Smooth muscle cell (in vitro differentiated cells): ENCODE measurements around the gene ZNF236. TPM values are rescaled to one million over a fixed set of nuclear protein-coding genes. Genes with fewer than 3 reads are reported as not detected.

Experiments used
- DNase-seq: peaks from one replicate; lab custom pipeline; 2025; ENCODE audit not compliant: unreplicated experiment; lab: John Stamatoyannopoulos, UW
- H2AFZ ChIP-seq: fragments of 200-600 bp; sonication (generic); 2 replicates; pipeline ENCODE4 v1.6.0; 2016; ENCODE audit warnings: antibody characterized with exemption, low read depth, mild to moderate bottlenecking
- H3F3A ChIP-seq: fragments of 200-600 bp; sonication (generic); 2 replicates; pipeline ENCODE4 v1.6.0; 2017; ENCODE audit warnings: antibody characterized with exemption, low read depth
- H3K27ac ChIP-seq: fragments of 200-600 bp; sonication (generic); 2 replicates; pipeline ENCODE4 v1.5.1; 2016; ENCODE audit warnings: low read depth, mild to moderate bottlenecking
- H3K27me3 ChIP-seq: fragments of 200-600 bp; sonication (generic); 2 replicates; pipeline ENCODE4 v1.6.1; 2016; ENCODE audit warnings: low read depth, mild to moderate bottlenecking
- H3K36me3 ChIP-seq: fragments of 200-600 bp; sonication (generic); 2 replicates; pipeline ENCODE4 v1.5.1; 2016; ENCODE audit warnings: low read depth
- H3K4me1 ChIP-seq: fragments of 200-600 bp; sonication (generic); 2 replicates; pipeline ENCODE4 v1.5.1; 2016; ENCODE audit warnings: low read depth
- H3K4me2 ChIP-seq: fragments of 200-600 bp; sonication (generic); 2 replicates; pipeline ENCODE4 v1.6.0; 2016; ENCODE audit warnings: mild to moderate bottlenecking
- H3K4me3 ChIP-seq: fragments of 200-600 bp; sonication (generic); 2 replicates; pipeline ENCODE4 v1.5.1; 2016; ENCODE audit warnings: mild to moderate bottlenecking
- H3K79me2 ChIP-seq: fragments of 200-600 bp; sonication (generic); 2 replicates; pipeline ENCODE4 v1.6.0; 2016; ENCODE audit warnings: low read depth, mild to moderate bottlenecking
- H3K9ac ChIP-seq: fragments of 200-600 bp; sonication (generic); 2 replicates; pipeline ENCODE4 v1.6.0; 2016; ENCODE audit warnings: low read depth
- H3K9me3 ChIP-seq: fragments of 200-600 bp; sonication (generic); replicated peaks from 2 replicates; pipeline ENCODE4 v1.5.1; 2016; ENCODE audit warnings: low read depth
- H4K20me1 ChIP-seq: fragments of 200-600 bp; sonication (generic); 2 replicates; pipeline ENCODE4 v1.6.0; 2016; ENCODE audit warnings: low read depth
- WGBS: methylation state at CpG from one replicate; pipeline ENCODE4 v1.1.7; 2016; ENCODE audit warnings: low lambda C conversion rate; 5-methylcytosine and 5-hydroxymethylcytosine counted together
- polyA plus RNA-seq: library from polyadenylated mRNA; unstranded; fragments of >200 nt; fragmentation: Nextera tagmentation; extraction: Ambion mirVana; gene quantifications from 2 replicates; pipeline ENCODE4 v1.2.1, GENCODE V29; 2016
- total RNA-seq: library from RNA; depleted of rRNA; stranded (reverse); fragments of >200 nt; gene quantifications from 2 replicates; pipeline ENCODE4 v1.2.3, GENCODE V29; 2014
- TF ChIP-seq, protein P1 (sequence below): fragments of 200-600 bp; sonication (generic); IDR thresholded peaks from 2 replicates; pipeline ENCODE4 v1.5.1; 2017; ENCODE audit warnings: borderline replicate concordance, mild to moderate bottlenecking, antibody characterized with exemption; ENCODE audit not compliant: insufficient read depth, poor library complexity, severe bottlenecking

ZNF236 gene
- total and polyA plus RNA-seq, 2 experiments from 2014 or later = 4.1 to 6.2 TPM

DNA sequence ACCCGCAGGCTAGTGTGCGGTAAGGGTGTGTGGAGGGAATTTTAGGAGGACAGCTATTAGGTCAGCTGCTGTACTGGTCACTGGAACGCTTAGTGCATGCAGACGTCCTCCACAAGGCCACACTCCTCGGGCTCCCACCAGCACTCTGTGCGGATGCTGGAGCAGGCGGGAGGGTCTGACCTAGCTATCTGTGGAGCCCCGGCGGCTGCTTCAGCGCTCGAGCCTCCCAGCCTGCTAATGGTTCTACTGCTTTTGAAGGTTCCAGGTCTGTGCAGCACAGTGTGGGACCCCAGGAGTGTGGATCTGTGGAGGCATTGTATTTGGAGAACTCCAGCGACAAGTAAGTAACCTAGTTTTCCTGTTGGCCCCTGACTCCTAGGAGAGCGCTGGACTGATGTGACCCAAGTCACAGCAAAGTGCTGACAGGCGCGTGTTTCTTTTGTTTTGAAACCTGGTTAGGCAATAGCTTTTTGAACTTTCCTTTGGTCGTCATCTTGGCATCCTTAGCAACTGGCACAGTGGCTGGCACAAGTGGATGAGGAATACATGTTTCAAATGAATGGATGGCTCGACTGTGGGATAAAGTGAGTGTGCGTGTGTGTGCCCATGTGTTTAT, 113.5 kb downstream of the ZNF236 start:
- no peaks in the 10 kb centered on the region for H3K79me2 ChIP-seq
- TF ChIP-seq, protein P1, sequence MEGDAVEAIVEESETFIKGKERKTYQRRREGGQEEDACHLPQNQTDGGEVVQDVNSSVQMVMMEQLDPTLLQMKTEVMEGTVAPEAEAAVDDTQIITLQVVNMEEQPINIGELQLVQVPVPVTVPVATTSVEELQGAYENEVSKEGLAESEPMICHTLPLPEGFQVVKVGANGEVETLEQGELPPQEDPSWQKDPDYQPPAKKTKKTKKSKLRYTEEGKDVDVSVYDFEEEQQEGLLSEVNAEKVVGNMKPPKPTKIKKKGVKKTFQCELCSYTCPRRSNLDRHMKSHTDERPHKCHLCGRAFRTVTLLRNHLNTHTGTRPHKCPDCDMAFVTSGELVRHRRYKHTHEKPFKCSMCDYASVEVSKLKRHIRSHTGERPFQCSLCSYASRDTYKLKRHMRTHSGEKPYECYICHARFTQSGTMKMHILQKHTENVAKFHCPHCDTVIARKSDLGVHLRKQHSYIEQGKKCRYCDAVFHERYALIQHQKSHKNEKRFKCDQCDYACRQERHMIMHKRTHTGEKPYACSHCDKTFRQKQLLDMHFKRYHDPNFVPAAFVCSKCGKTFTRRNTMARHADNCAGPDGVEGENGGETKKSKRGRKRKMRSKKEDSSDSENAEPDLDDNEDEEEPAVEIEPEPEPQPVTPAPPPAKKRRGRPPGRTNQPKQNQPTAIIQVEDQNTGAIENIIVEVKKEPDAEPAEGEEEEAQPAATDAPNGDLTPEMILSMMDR = no peak
- no peak overlapping the region for H3K4me2 ChIP-seq
- H3K27me3 ChIP-seq = no peaks in the 10 kb centered on the region
- DNase-seq = no peak
- H3K4me3 ChIP-seq = no peak overlapping the region
- H3K4me1 ChIP-seq = no peaks in the 10 kb centered on the region
- no peak overlapping the region for H3K9ac ChIP-seq
- H2AFZ ChIP-seq = no peak overlapping the region
- WGBS = 96% methylated on average over 18 of the region's 18 CpGs
- peaks cover 16% of the 10 kb centered on the region for H4K20me1 ChIP-seq
- H3F3A ChIP-seq = no peaks in the 10 kb centered on the region
- no peak overlapping the region for H3K27ac ChIP-seq
- no peaks in the 10 kb centered on the region for H3K36me3 ChIP-seq
- H3K9me3 ChIP-seq = no peaks in the 10 kb centered on the region

DNA sequence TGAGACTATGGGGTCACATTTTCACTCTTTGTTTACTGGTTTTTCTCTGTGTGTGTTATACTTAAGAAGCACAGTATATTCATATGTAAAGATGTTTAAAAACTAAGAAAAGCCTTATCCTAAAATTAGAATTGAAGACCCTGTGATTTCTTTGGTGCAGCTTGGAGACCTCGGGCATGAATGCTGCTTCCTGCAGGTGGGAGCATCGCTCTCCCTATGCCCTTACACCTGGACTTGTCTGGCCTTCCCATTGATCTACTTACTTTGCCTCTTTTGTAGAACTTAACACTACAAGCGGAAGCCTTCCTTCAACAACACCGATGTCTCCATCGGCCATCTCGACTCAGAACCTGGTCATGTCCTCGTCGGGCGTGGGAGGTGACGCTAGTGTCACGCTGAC, 114.5 kb downstream of the ZNF236 start:
- 95% methylated on average over 11 of the region's 11 CpGs for WGBS
- no peak overlapping the region for H3K4me2 ChIP-seq
- H3K4me1 ChIP-seq = no peaks in the 10 kb centered on the region
- H3F3A ChIP-seq = no peaks in the 10 kb centered on the region
- no peaks in the 10 kb centered on the region for H3K9me3 ChIP-seq
- DNase-seq = no peak
- H4K20me1 ChIP-seq = peaks cover 13% of the 10 kb centered on the region
- no peak overlapping the region for H2AFZ ChIP-seq
- no peak overlapping the region for H3K4me3 ChIP-seq
- H3K36me3 ChIP-seq = no peaks in the 10 kb centered on the region
- no peaks in the 10 kb centered on the region for H3K27me3 ChIP-seq
- H3K27ac ChIP-seq = no peak overlapping the region
- TF ChIP-seq, protein P1 = no peak
- no peak overlapping the region for H3K9ac ChIP-seq
- H3K79me2 ChIP-seq = no peaks in the 10 kb centered on the region

DNA sequence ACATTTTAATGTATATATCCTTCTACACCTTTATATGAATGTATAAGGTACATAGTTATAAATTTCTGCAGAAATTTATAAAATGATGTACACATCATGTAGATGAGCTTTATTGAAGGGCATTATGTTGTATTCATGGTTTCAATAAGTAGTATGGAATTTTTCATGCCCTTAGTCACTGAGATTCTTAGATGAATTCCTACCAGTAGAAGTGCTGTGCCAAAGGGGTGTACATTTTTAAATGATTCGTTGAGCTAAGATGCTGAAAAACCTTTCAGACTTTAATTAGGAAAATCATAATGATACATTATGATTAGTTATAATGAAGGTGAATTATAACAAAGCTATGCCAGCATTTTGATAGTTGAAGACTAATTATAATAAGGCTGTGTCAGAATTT, 115.2 kb downstream of the ZNF236 start:
- no peak overlapping the region for H3K4me2 ChIP-seq
- H3K27ac ChIP-seq = no peak overlapping the region
- no peaks in the 10 kb centered on the region for H3F3A ChIP-seq
- TF ChIP-seq, protein P1 = no peak
- H3K79me2 ChIP-seq = no peaks in the 10 kb centered on the region
- no peaks in the 10 kb centered on the region for H3K4me1 ChIP-seq
- no peak for DNase-seq
- H3K27me3 ChIP-seq = no peaks in the 10 kb centered on the region
- H2AFZ ChIP-seq = no peak overlapping the region
- H3K9me3 ChIP-seq = no peaks in the 10 kb centered on the region
- no peaks in the 10 kb centered on the region for H3K36me3 ChIP-seq
- peaks cover 7% of the 10 kb centered on the region for H4K20me1 ChIP-seq
- H3K9ac ChIP-seq = no peak overlapping the region
- 93% methylated on average over 1 of the region's 1 CpG for WGBS
- no peak overlapping the region for H3K4me3 ChIP-seq

DNA sequence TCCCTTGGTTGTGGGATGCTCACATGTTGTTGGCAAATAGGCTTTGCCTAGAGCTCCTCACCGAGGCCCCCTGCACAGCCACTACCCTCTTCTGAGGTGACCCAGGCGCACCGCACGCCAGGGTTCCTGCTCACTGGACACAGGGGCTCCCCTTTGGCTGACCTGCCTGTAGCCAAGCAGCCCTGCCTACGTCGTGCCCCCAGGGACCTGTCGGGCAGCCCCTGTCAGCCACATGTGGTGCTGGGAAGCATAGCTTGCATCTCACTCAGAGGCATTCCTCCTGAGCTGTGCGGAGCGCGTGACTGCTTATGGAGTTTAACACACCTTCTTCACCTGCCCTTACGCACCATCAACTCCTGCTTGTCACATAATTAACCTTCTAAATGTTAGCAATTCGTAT, 116.3 kb downstream of the ZNF236 start:
- WGBS = 93% methylated on average over 12 of the region's 12 CpGs
- Histone ChIP-seq H3K9me3 (no peaks in the 10 kb centered on the region), H3K36me3 (no peaks in the 10 kb centered on the region), H3K4me3 (no peak overlapping the region), H3K4me1 (no peaks in the 10 kb centered on the region), H3K4me2 (no peak overlapping the region), H3K27me3 (no peaks in the 10 kb centered on the region), H3K79me2 (no peaks in the 10 kb centered on the region), H3F3A (no peaks in the 10 kb centered on the region), H3K9ac (no peak overlapping the region), H2AFZ (no peak overlapping the region), H4K20me1 (no peaks in the 10 kb centered on the region), H3K27ac (no peak overlapping the region)
- TF ChIP-seq, protein P1 = no peak
- DNase-seq = no peak
